WERI-Rb-1 (cell line): Measurements from ENCODE around the gene THEM5.

Experiments used
- DNase-seq: peaks from one replicate; pipeline ENCODE4 v3.0.0-alpha.2; 2020
- H3K27ac ChIP-seq: fragments of 250-450 bp; sonication (Bioruptor Pico); 2 replicates; pipeline ENCODE4 v1.5.1; 2020; ENCODE audit warnings: mild to moderate bottlenecking, moderate library complexity
- H3K27me3 ChIP-seq: fragments of 250-450 bp; sonication (Bioruptor Pico); 2 replicates; pipeline ENCODE4 v1.5.1; 2021; ENCODE audit warnings: mild to moderate bottlenecking, low read depth, moderate library complexity; ENCODE audit not compliant: insufficient read depth, severe bottlenecking
- H3K36me3 ChIP-seq: fragments of 250-450 bp; sonication (Bioruptor Pico); 2 replicates; pipeline ENCODE4 v1.5.1; 2020; ENCODE audit warnings: mild to moderate bottlenecking, moderate library complexity
- H3K4me3 ChIP-seq: 2 replicates; pipeline ENCODE4 v1.5.1; 2011; ENCODE audit warnings: low read depth, mild to moderate bottlenecking, control low read depth, low read length
- H3K9me3 ChIP-seq: fragments of 250-450 bp; sonication (Bioruptor Pico); 2 replicates; pipeline ENCODE4 v1.5.1; 2021; ENCODE audit warnings: mild to moderate bottlenecking, moderate library complexity; ENCODE audit not compliant: severe bottlenecking
- CTCF ChIP-seq: IDR thresholded peaks from 2 replicates; pipeline ENCODE4 v1.5.1; 2011; ENCODE audit warnings: low read depth, mild to moderate bottlenecking, control low read depth, inconsistent platforms, low read length

THEM5 gene

GRCh38 chr1:151813271-151813977, 40.1 kb downstream of the THEM5 start:
- no peaks in the 10 kb centered on the region for H3K36me3 ChIP-seq
- TF ChIP-seq CTCF, result no peak
- no peaks in the 10 kb centered on the region for H3K27me3 ChIP-seq
- peaks cover 4% of the 10 kb centered on the region for H3K9me3 ChIP-seq
- no peak for DNase-seq
- no peak overlapping the region for H3K27ac ChIP-seq
- H3K4me3 ChIP-seq, result no peak overlapping the region

GRCh38 chr1:151811181-151811580, 42.3 kb downstream of the THEM5 start:
- Histone ChIP-seq H3K36me3 (no peaks in the 10 kb centered on the region), H3K27ac (no peak overlapping the region), H3K9me3 (peaks cover 4% of the 10 kb centered on the region), H3K4me3 (no peak overlapping the region), H3K27me3 (no peaks in the 10 kb centered on the region)
- TF ChIP-seq CTCF, result no peak
- DNase-seq, result no peak

- Histone ChIP-seq H3K36me3 (no peaks in the 10 kb centered on the region), H3K4me3 (no peak overlapping the region), H3K27ac (no peak overlapping the region), H3K27me3 (no peaks in the 10 kb centered on the region), H3K9me3 (peaks cover 4% of the 10 kb centered on the region)
- no peak for DNase-seq
- TF ChIP-seq CTCF, result no peak
Measured at GRCh38 chr1:151809985-151810556, 43.4 kb downstream of the THEM5 start.

- H3K27me3 ChIP-seq, result no peaks in the 10 kb centered on the region
- peak overlapping the region; percentile 6; the same call in 1 of the 2 replicates for H3K27ac ChIP-seq
- H3K9me3 ChIP-seq, result peaks cover 4% of the 10 kb centered on the region
- H3K4me3 ChIP-seq, result no peak overlapping the region
- no peaks in the 10 kb centered on the region for H3K36me3 ChIP-seq
- TF ChIP-seq CTCF, result no peak
- peak; percentile 10 for DNase-seq
Measured at GRCh38 chr1:151809290-151809984, 44.1 kb downstream of the THEM5 start.

GRCh38 chr1:151807766-151808165, 45.7 kb downstream of the THEM5 start:
- DNase-seq, result no peak
- no peak for TF ChIP-seq CTCF
- H3K27me3 ChIP-seq, result no peaks in the 10 kb centered on the region

More at GRCh38 chr1:151807766-151808165, 45.7 kb downstream of the THEM5 start:
- Histone ChIP-seq H3K36me3 (no peaks in the 10 kb centered on the region), H3K27ac (peak overlapping the region; percentile 2; the same call in 1 of the 2 replicates), H3K4me3 (no peak overlapping the region), H3K9me3 (peaks cover 4% of the 10 kb centered on the region)
